HepG2 (cell line): ENCODE measurements around the gene CERS6.

Source experiments
- HNF4G ChIP-seq, 2 experiments: sonication (generic) in 1 of 2; formaldehyde crosslinking in 1 of 2; IDR thresholded peaks; 2 replicates each; pipeline versions ENCODE4 v1.4.0 to v1.6.1; 2011 to 2020; ENCODE audit warnings: borderline replicate concordance in 2 of 2, low read depth in 2 of 2, mild to moderate bottlenecking in 2 of 2, low read length in 1 of 2, missing genetic modification reagents in 1 of 2, moderate library complexity in 1 of 2
- ZNF274 ChIP-seq: sonication (generic); formaldehyde crosslinking; IDR thresholded peaks from 2 replicates; pipeline ENCODE4 v1.5.1; 2020; ENCODE audit warnings: mild to moderate bottlenecking, missing genetic modification reagents

DNA sequence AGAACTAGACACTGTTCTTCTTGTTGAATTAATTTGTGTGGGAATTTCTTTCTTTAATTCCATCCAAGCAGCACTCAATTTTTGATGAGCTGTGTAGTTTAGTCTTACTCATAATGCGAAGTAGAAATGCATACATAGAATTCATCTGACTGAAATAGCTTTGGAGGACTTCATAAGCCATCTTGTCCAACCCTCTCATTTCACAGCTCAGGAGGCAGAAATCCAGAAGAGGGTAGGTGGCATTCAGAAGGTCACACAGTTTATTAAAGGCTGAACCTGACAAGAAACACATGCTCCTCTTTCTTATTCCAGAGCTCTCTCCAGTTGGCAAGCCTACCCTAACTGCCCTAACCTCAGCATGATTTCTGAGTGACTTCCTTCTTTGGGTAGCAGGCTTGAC, 177.1 kb downstream of the CERS6 start:
- TF ChIP-seq HNF4G (IDR thresholded peaks at IDR 0.05; ENCODE audit: borderline replicate concordance, low read depth, low read length) (no peak), HNF4G (CRISPR knock-in tag; IDR thresholded peaks at IDR 0.05; ENCODE audit: borderline replicate concordance, low read depth) (no peak), ZNF274 (CRISPR knock-in tag) (no peak)
